GM21576 (cell line): ENCODE results near the gene PSMC6.

Source experiments
- ATAC-seq: cut with Tn5 transposase; IDR thresholded peaks from one replicate; pipeline ENCODE4 v1.9.1; 2021; ENCODE audit warnings: mild to moderate bottlenecking, moderate library complexity; ENCODE audit not compliant: unreplicated experiment

PSMC6 gene

GRCh38 chr14:52706724-52707706 lies at the start of gene PSMC6:
Gene PSMC6 (plus strand): TSS chr14:52707200. CDS start chr14:52707220, 20 bp downstream.
- peak; percentile 96 for ATAC-seq

- ATAC-seq: no peak
These were observed 46.7 kb upstream of the PSMC6 start for GRCh38 chr14:52660325-52660724.

GRCh38 chr14:52660832-52661231 lies 46.2 kb upstream of the PSMC6 start:
- no peak for ATAC-seq

GRCh38 chr14:52661314-52661713 lies 45.7 kb upstream of the PSMC6 start:
- ATAC-seq: no peak

GRCh38 chr14:52663850-52664249 lies 43.1 kb upstream of the PSMC6 start:
- no peak for ATAC-seq

- ATAC-seq: no peak
These were observed 28.4 kb upstream of the PSMC6 start for GRCh38 chr14:52678591-52678990.

GRCh38 chr14:52683985-52684520 lies 22.9 kb upstream of the PSMC6 start:
- no peak for ATAC-seq

GRCh38 chr14:52686176-52686575 lies 20.8 kb upstream of the PSMC6 start:
- ATAC-seq: no peak

GRCh38 chr14:52690983-52691760 lies 15.8 kb upstream of the PSMC6 start:
- ATAC-seq: no peak

GRCh38 chr14:52692248-52692962 lies 14.6 kb upstream of the PSMC6 start:
- ATAC-seq: no peak

GRCh38 chr14:52693036-52693435 lies 14.0 kb upstream of the PSMC6 start:
- no peak for ATAC-seq

GRCh38 chr14:52693532-52693931 lies 13.5 kb upstream of the PSMC6 start:
- ATAC-seq: no peak

- ATAC-seq: peak; percentile 51
These were observed 12.1 kb upstream of the PSMC6 start for GRCh38 chr14:52694761-52695480.

- peak; percentile 64 for ATAC-seq
These were observed 11.4 kb upstream of the PSMC6 start, which contains the start of gene ERO1A for GRCh38 chr14:52695481-52696091. Gene ERO1A (minus strand): TSS chr14:52695558. CDS start chr14:52695481, 77 bp downstream.

GRCh38 chr14:52700701-52701172 lies 6.3 kb upstream of the PSMC6 start:
- no peak for ATAC-seq

- no peak for ATAC-seq
These were observed 5.8 kb upstream of the PSMC6 start for GRCh38 chr14:52701223-52701622.

GRCh38 chr14:52703225-52703624 lies 3.8 kb upstream of the PSMC6 start:
- no peak for ATAC-seq

GRCh38 chr14:52703664-52704063 lies 3.3 kb upstream of the PSMC6 start:
- ATAC-seq: no peak

GRCh38 chr14:52706286-52706685 lies 714 bp upstream of the PSMC6 start:
- ATAC-seq: no peak
